SK-N-SH (cell line): ENCODE measurements around the gene PAM. TPM values are rescaled to one million over a fixed set of nuclear protein-coding genes. Genes with fewer than 3 reads are reported as not detected.

Experiments
- CTCF ChIA-PET: fragments of 300-600, 350-600 bp; formaldehyde crosslinking; extraction: SDS; loops from one replicate; lab custom pipeline; 2021; lab: Yijun Ruan, JAX
- POLR2A ChIA-PET: fragments of 350-600 bp; sonication (Branson Sonifier 250); formaldehyde crosslinking; extraction: SDS; loops from one replicate; lab custom pipeline; 2020; ENCODE audit warnings: antibody characterized with exemption, inconsistent platforms; lab: Yijun Ruan, JAX
- DNase-seq: peaks from one replicate; pipeline ENCODE4 v3.0.0; 2012
- H2AFZ ChIP-seq: fragments of 200-600 bp; sonication (generic); 2 replicates; pipeline ENCODE4 v1.8.1; 2016; ENCODE audit warnings: antibody characterized with exemption, mild to moderate bottlenecking, low read depth
- H3F3A ChIP-seq: fragments of 200-600 bp; sonication (generic); replicated peaks from 2 replicates; pipeline ENCODE3; 2016; ENCODE audit warnings: antibody characterized with exemption, mild to moderate bottlenecking; ENCODE audit not compliant: insufficient read depth
- H3K27ac ChIP-seq, 2 experiments: fragments of 200-500 bp in 1 of 2; fragments of 200-600 bp in 1 of 2; sonication (Bioruptor generic) in 1 of 2; sonication (generic), shearing (Covaris generic) in 1 of 2; 2 replicates each; pipeline versions ENCODE4 v1.5.1 to v1.6.1; 2014 to 2016; ENCODE audit warnings: low read depth in 2 of 2, inconsistent platforms in 1 of 2, low read length in 1 of 2, mild to moderate bottlenecking in 1 of 2, mixed read lengths in 1 of 2
- H3K27me3 ChIP-seq: fragments of 200-600 bp; sonication (generic), shearing (Covaris generic); 2 replicates; pipeline ENCODE4 v1.6.1; 2016; ENCODE audit warnings: mixed run types; ENCODE audit not compliant: insufficient read depth
- H3K36me3 ChIP-seq, 2 experiments: fragments of 200-500 bp in 1 of 2; fragments of 200-600 bp in 1 of 2; sonication (Bioruptor generic) in 1 of 2; sonication (generic) in 1 of 2; replicated peaks in 1 of 2; 2 replicates each; pipeline versions ENCODE3 to v1.5.1; 2014 to 2016; ENCODE audit warnings: low read length in 1 of 2, mild to moderate bottlenecking in 1 of 2; ENCODE audit not compliant: insufficient read depth in 2 of 2, control insufficient read depth in 1 of 2
- H3K4me1 ChIP-seq, 2 experiments: fragments of 200-500 bp in 1 of 2; fragments of 200-600 bp in 1 of 2; sonication (Bioruptor generic) in 1 of 2; sonication (generic), shearing (Covaris generic) in 1 of 2; 2 replicates each; pipeline versions ENCODE4 v1.5.1 to v1.6.1; 2014 to 2016; ENCODE audit warnings: low read depth in 1 of 2, low read length in 1 of 2, mixed run types in 1 of 2; ENCODE audit not compliant: insufficient read depth in 2 of 2, control insufficient read depth in 1 of 2
- H3K4me2 ChIP-seq: fragments of 200-600 bp; sonication (generic), shearing (Covaris generic); 2 replicates; pipeline ENCODE4 v1.6.1; 2017; ENCODE audit warnings: mixed run types
- H3K4me3 ChIP-seq, 2 experiments: fragments of 200-500 bp in 1 of 2; fragments of 200-600 bp in 1 of 2; sonication (Bioruptor generic) in 1 of 2; sonication (generic), shearing (Covaris generic) in 1 of 2; 2 replicates each; pipeline versions ENCODE4 v1.5.1 to v1.8.1; 2014 to 2016; ENCODE audit warnings: low read depth in 2 of 2, inconsistent platforms in 1 of 2, low read length in 1 of 2, mild to moderate bottlenecking in 1 of 2, mixed read lengths in 1 of 2, moderate library complexity in 1 of 2
- H3K79me2 ChIP-seq: fragments of 200-600 bp; sonication (generic); 2 replicates; pipeline ENCODE4 v1.8.1; 2017; ENCODE audit warnings: mild to moderate bottlenecking; ENCODE audit not compliant: insufficient read depth
- H3K9ac ChIP-seq: fragments of 200-600 bp; sonication (generic); 2 replicates; pipeline ENCODE4 v1.6.1; 2017; ENCODE audit warnings: mixed run types
- H3K9me2 ChIP-seq: fragments of 200-600 bp; sonication (generic); 2 replicates; pipeline ENCODE4 v1.6.1; 2017; ENCODE audit warnings: mixed run types
- H3K9me3 ChIP-seq: fragments of 200-600 bp; sonication (generic); 2 replicates; pipeline ENCODE4 v1.6.1; 2017; ENCODE audit warnings: mixed run types, mild to moderate bottlenecking, moderate library complexity
- H4K20me1 ChIP-seq: fragments of 200-600 bp; sonication (generic); 2 replicates; pipeline ENCODE4 v1.6.1; 2017; ENCODE audit warnings: mild to moderate bottlenecking, mixed run types; ENCODE audit not compliant: insufficient read depth
- ELF1 ChIP-seq: IDR thresholded peaks from 2 replicates; pipeline ENCODE4 v1.4.0; 2012
- EZH2phosphoT487 ChIP-seq: fragments of 200-600 bp; sonication (generic); IDR thresholded peaks from 2 replicates; pipeline ENCODE4 v1.6.1; 2017; ENCODE audit warnings: low read depth, mixed run types, mild to moderate bottlenecking, antibody characterized with exemption, moderate library complexity, borderline replicate concordance
- FOSL2 ChIP-seq: IDR thresholded peaks from 2 replicates; pipeline ENCODE4 v1.4.0; 2012; ENCODE audit warnings: low read depth, mild to moderate bottlenecking, moderate library complexity, borderline replicate concordance
- FOXJ3 ChIP-seq: sonication (generic); formaldehyde crosslinking; IDR thresholded peaks from 2 replicates; pipeline ENCODE4 v1.5.1; 2020; ENCODE audit warnings: mild to moderate bottlenecking, missing genetic modification reagents
- GABPA ChIP-seq: IDR thresholded peaks from 2 replicates; pipeline ENCODE4 v1.4.0; 2012; ENCODE audit warnings: low read depth, mild to moderate bottlenecking
- GATA2 ChIP-seq: sonication (generic); formaldehyde crosslinking; IDR thresholded peaks from 2 replicates; pipeline ENCODE4 v1.5.0; 2020; ENCODE audit warnings: mild to moderate bottlenecking, missing genetic modification reagents
- MEF2A ChIP-seq: IDR thresholded peaks from 2 replicates; pipeline ENCODE4 v1.4.0; 2012; ENCODE audit warnings: low read depth, borderline replicate concordance
- MXI1 ChIP-seq: IDR thresholded peaks from 2 replicates; pipeline ENCODE4 v1.6.1; 2012; ENCODE audit warnings: mild to moderate bottlenecking, low read depth, low read length, improper control_type of control experiment
- POLR2AphosphoS5 ChIP-seq: IDR thresholded peaks from 2 replicates; pipeline ENCODE4 v1.6.1; 2012; ENCODE audit warnings: low read depth, low read length
- RCOR1 ChIP-seq: fragments of 150-350 bp; IDR thresholded peaks from 2 replicates; pipeline ENCODE4 v1.6.1; 2017; ENCODE audit warnings: antibody characterized with exemption, low read length
- REST ChIP-seq: IDR thresholded peaks from 2 replicates; pipeline ENCODE4 v1.6.1; 2012; ENCODE audit warnings: mild to moderate bottlenecking, low read depth, low read length, moderate library complexity
- RFX5 ChIP-seq: IDR thresholded peaks from 2 replicates; pipeline ENCODE4 v1.6.1; 2012; ENCODE audit warnings: mild to moderate bottlenecking, improper control_type of control experiment, low read length
- SIN3A ChIP-seq: IDR thresholded peaks from 2 replicates; pipeline ENCODE4 v1.6.1; 2012; ENCODE audit warnings: low read depth, mild to moderate bottlenecking, low read length, moderate library complexity, borderline replicate concordance
- SMC3 ChIP-seq: IDR thresholded peaks from 2 replicates; pipeline ENCODE4 v1.6.1; 2012; ENCODE audit warnings: low read depth, low read length, improper control_type of control experiment
- TCF12 ChIP-seq: IDR thresholded peaks from 2 replicates; pipeline ENCODE4 v1.4.0; 2012
- USF2 ChIP-seq: fragments of 150-350 bp; IDR thresholded peaks from 2 replicates; pipeline ENCODE4 v1.6.1; 2017; ENCODE audit warnings: antibody characterized with exemption, low read length, low read depth, borderline replicate concordance
- YY1 ChIP-seq: IDR thresholded peaks from 2 replicates; pipeline ENCODE4 v1.4.0; 2012; ENCODE audit warnings: low read depth, mild to moderate bottlenecking
- WGBS: methylation state at CpG from one replicate; pipeline ENCODE4 v1.1.6; 2017; ENCODE audit warnings: low lambda C conversion rate; 5-methylcytosine and 5-hydroxymethylcytosine counted together
- polyA plus RNA-seq, 3 experiments: library from polyadenylated mRNA; depleted of rRNA; stranded (reverse); fragments of >200 nt; gene quantifications; 2 replicates each; pipeline ENCODE4 v1.2.3, GENCODE V29; 2012
- TF ChIP-seq, protein P1 (sequence below): IDR thresholded peaks from 2 replicates; pipeline ENCODE4 v1.4.0; 2012; ENCODE audit warnings: low read depth, borderline replicate concordance
- TF ChIP-seq, protein P2 (sequence below): IDR thresholded peaks from 2 replicates; pipeline ENCODE4; 2012

The PAM gene
- polyA plus RNA-seq, 1 of the 3 experiments (the other 2 are of a cell fraction): 507 TPM

DNA sequence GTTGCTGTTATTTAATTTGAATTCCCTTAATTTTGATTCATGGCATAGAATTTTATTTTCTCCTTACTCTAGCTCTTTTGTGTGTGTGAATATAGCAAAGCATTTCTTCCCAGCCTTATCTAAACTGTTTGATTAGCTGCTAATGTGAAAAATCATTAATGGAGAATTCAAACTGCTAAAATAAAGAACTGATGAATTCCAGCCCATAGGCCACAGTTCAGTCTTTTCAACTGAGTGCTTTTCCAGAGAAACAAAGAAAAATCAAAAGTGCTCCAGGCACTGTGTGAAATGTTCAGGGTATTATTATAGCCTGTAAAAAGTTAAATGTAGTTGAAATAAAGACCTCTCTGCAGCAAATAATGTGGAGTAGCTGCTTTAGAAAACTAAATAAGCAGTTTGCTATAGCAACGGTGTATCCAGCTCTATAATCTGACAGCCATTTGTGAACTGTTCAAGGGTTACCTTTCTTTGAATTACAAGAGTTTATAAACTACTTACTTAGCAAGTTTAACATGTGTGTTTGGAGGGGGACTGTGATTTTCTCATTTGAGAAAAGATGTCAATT is 241.0 kb downstream of the PAM start:
- H3K36me3 ChIP-seq: peaks cover 40 to 61% of the 10 kb centered on the region in 2 experiments
- POLR2A ChIA-PET: no interaction called here
- no peak overlapping the region for H3K27ac ChIP-seq
- 100% methylated on average over 1 of the region's 1 CpG for WGBS
- no peak for DNase-seq
- H3K79me2 ChIP-seq: no peaks in the 10 kb centered on the region
- H3K9me2 ChIP-seq: no peaks in the 10 kb centered on the region
- no peaks in the 10 kb centered on the region for H3K27me3 ChIP-seq
- H4K20me1 ChIP-seq: no peaks in the 10 kb centered on the region
- TF ChIP-seq GABPA (no peak), YY1 (no peak), USF2 (no peak), TCF12 (no peak), MEF2A (no peak), POLR2AphosphoS5 (no peak), EZH2phosphoT487 (no peak), SMC3 (no peak), SIN3A (no peak), FOSL2 (no peak), RFX5 (no peak), FOXJ3 (CRISPR knock-in tag) (no peak), GATA2 (CRISPR knock-in tag) (no peak), RCOR1 (no peak), ELF1 (no peak), MXI1 (no peak), REST (no peak)
- TF ChIP-seq, protein P1, sequence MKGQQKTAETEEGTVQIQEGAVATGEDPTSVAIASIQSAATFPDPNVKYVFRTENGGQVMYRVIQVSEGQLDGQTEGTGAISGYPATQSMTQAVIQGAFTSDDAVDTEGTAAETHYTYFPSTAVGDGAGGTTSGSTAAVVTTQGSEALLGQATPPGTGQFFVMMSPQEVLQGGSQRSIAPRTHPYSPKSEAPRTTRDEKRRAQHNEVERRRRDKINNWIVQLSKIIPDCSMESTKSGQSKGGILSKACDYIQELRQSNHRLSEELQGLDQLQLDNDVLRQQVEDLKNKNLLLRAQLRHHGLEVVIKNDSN: no peak
- TF ChIP-seq, protein P2, sequence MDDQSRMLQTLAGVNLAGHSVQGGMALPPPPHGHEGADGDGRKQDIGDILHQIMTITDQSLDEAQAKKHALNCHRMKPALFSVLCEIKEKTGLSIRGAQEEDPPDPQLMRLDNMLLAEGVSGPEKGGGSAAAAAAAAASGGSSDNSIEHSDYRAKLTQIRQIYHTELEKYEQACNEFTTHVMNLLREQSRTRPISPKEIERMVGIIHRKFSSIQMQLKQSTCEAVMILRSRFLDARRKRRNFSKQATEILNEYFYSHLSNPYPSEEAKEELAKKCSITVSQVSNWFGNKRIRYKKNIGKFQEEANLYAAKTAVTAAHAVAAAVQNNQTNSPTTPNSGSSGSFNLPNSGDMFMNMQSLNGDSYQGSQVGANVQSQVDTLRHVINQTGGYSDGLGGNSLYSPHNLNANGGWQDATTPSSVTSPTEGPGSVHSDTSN: no peak
- TF ChIP-seq, all 33 proteins: peak for 0
- CTCF ChIA-PET: interaction anchor here (0.9 kb wide), 1 partner anchor 35 kb away, joined by 4 read pairs; no protein-coding TSS in a partner anchor
- no peak overlapping the region for H3K9ac ChIP-seq
- no peak overlapping the region for H3K4me3 ChIP-seq
- no peaks in the 10 kb centered on the region; a peak in 2 of 4 replicates for H3K4me1 ChIP-seq
- H3K9me3 ChIP-seq: no peaks in the 10 kb centered on the region
- no peak overlapping the region for H3K4me2 ChIP-seq
- no peak overlapping the region for H2AFZ ChIP-seq
- no peaks in the 10 kb centered on the region for H3F3A ChIP-seq
